ENCODE measurements around the gene CEP89.
"Not testable (repeated sequence)": the region's sequence is repeated elsewhere in the genome, so short reads cannot be mapped to it uniquely, and the experiment has no call there.

The CEP89 gene

GRCh38 chr19:32833388-32833787, 138.4 kb downstream of the CEP89 start:
- DNase-seq (ENCODE audit: low spot score) = not testable (repeated sequence)

GRCh38 chr19:32832825-32833224, 138.9 kb downstream of the CEP89 start:
- not testable (repeated sequence) for DNase-seq (ENCODE audit: low spot score)

GRCh38 chr19:32832094-32832493, 139.7 kb downstream of the CEP89 start:
- DNase-seq (ENCODE audit: low spot score) = not testable (repeated sequence)

GRCh38 chr19:32831611-32832010, 140.1 kb downstream of the CEP89 start:
- no peak for DNase-seq (ENCODE audit: low spot score)

- DNase-seq (ENCODE audit: low spot score) = no peak
These were observed 141.3 kb downstream of the CEP89 start for GRCh38 chr19:32830231-32831014.

GRCh38 chr19:32829345-32829896, 142.3 kb downstream of the CEP89 start:
- DNase-seq (ENCODE audit: low spot score) = no peak

GRCh38 chr19:32828643-32829344, 143.0 kb downstream of the CEP89 start:
- DNase-seq (ENCODE audit: low spot score) = no peak

- no peak for DNase-seq (ENCODE audit: low spot score)
These were observed 143.6 kb downstream of the CEP89 start for GRCh38 chr19:32828139-32828538.

Measured in putamen (tissue), 1 donor.